ENCODE measurements around the gene ENDOV.
A peak's percentile ranks its signal among the peaks of the same experiment; 100 is the strongest.

The ENDOV gene

GRCh38 chr17:80432350-80432955, 17.5 kb downstream of the ENDOV start:
- DNase-seq, result no peak

- DNase-seq, result no peak
Observed at GRCh38 chr17:80432961-80433550, 18.1 kb downstream of the ENDOV start.

- DNase-seq, result no peak
Observed at GRCh38 chr17:80433916-80434666, 19.1 kb downstream of the ENDOV start.

- DNase-seq, result no peak
Observed at GRCh38 chr17:80437532-80437931, 22.6 kb downstream of the ENDOV start.

GRCh38 chr17:80438806-80439205, 23.8 kb downstream of the ENDOV start:
- DNase-seq, result no peak

- DNase-seq, result no peak
Observed at GRCh38 chr17:80439499-80439898, 24.5 kb downstream of the ENDOV start.

- peak; percentile 9 to 49 for DNase-seq
Observed at GRCh38 chr17:80441133-80441578, 26.2 kb downstream of the ENDOV start.

- no peak for DNase-seq
Observed at GRCh38 chr17:80441598-80442322, 26.8 kb downstream of the ENDOV start.

- DNase-seq, result no peak
Observed at GRCh38 chr17:80442323-80442659, 27.3 kb downstream of the ENDOV start.

GRCh38 chr17:80442764-80443163, 27.8 kb downstream of the ENDOV start:
- DNase-seq, result no peak

- DNase-seq, result no peak
Observed at GRCh38 chr17:80443498-80443897, 28.5 kb downstream of the ENDOV start.

GRCh38 chr17:80443916-80444643, 29.1 kb downstream of the ENDOV start:
- no peak for DNase-seq

GRCh38 chr17:80444644-80444979, 29.6 kb downstream of the ENDOV start:
- DNase-seq, result no peak

- DNase-seq, result no peak
Observed at GRCh38 chr17:80445007-80445725, 30.2 kb downstream of the ENDOV start.

GRCh38 chr17:80445726-80446110, 30.8 kb downstream of the ENDOV start:
- DNase-seq, result no peak

- no peak for DNase-seq
Observed at GRCh38 chr17:80446645-80447405, 31.9 kb downstream of the ENDOV start.

GRCh38 chr17:80447790-80448189, 32.8 kb downstream of the ENDOV start:
- no peak for DNase-seq

GRCh38 chr17:80449194-80449929, 34.4 kb downstream of the ENDOV start:
- no peak for DNase-seq

GRCh38 chr17:80449930-80450576, 35.1 kb downstream of the ENDOV start:
- DNase-seq, result no peak

GRCh38 chr17:80451104-80451775, 36.3 kb downstream of the ENDOV start:
- DNase-seq, result no peak
